B cell (primary cell): ENCODE data around the gene ADAMTS17. TPM values are rescaled to one million over a fixed set of nuclear protein-coding genes. Genes with fewer than 3 reads are reported as not detected.

ENCODE experiments used
- ATAC-seq: fragments of 200-7000 bp; cut with Tn5 transposase; one replicate; pipeline ENCODE4 v1.10.0; 2021; ENCODE audit warnings: low read depth, mild to moderate bottlenecking, moderate number of reproducible peaks, moderate library complexity
- CTCF ChIA-PET: fragments of 350-600 bp; sonication (Branson Sonifier 250); formaldehyde crosslinking; loops from one replicate; lab custom pipeline; 2021; ENCODE audit warnings: antibody characterized with exemption, inconsistent platforms; lab: Charles Lee
- POLR2A ChIA-PET: fragments of 350-600 bp; sonication (Branson Sonifier 250); formaldehyde crosslinking; loops from one replicate; lab custom pipeline; 2021; ENCODE audit warnings: antibody characterized with exemption; lab: Charles Lee
- DNase-seq: peaks from one replicate; pipeline ENCODE4 v3.0.0; 2013
- H2AFZ ChIP-seq: 2 replicates; pipeline ENCODE4 v1.6.1; 2012; ENCODE audit warnings: mild to moderate bottlenecking, low read depth, low read length; ENCODE audit not compliant: insufficient read depth, poor library complexity, severe bottlenecking
- H3K27ac ChIP-seq, 2 donors: 1 replicate in 1 of 2; 2 replicates in 1 of 2; pipeline ENCODE4 v1.5.1; 2012 to 2013; ENCODE audit warnings: low read length in 2 of 2, mild to moderate bottlenecking in 2 of 2, moderate library complexity in 1 of 2
- H3K27me3 ChIP-seq, 4 experiments: fragments of 200-600 bp in 1 of 4; sonication (generic) in 1 of 4; replicated peaks in 1 of 4; 1 replicate in 2 of 4; 2 replicates in 2 of 4; pipeline versions ENCODE4 v1.6.1 to v1.7.0; 2013 to 2016; ENCODE audit warnings: low read length in 3 of 4, mild to moderate bottlenecking in 2 of 4, mixed read lengths in 1 of 4, moderate library complexity in 1 of 4; ENCODE audit not compliant: insufficient read depth in 4 of 4, control insufficient read depth in 3 of 4; ENCODE audit errors: control extremely low read depth in 1 of 4
- H3K36me3 ChIP-seq, 2 experiments: replicated peaks in 1 of 2; 1 replicate in 1 of 2; 2 replicates in 1 of 2; pipeline versions ENCODE4 v1.6.1 to v1.7.1; 2013; ENCODE audit warnings: low read length in 1 of 2; ENCODE audit not compliant: insufficient read depth in 2 of 2, control insufficient read depth in 1 of 2; ENCODE audit errors: control extremely low read depth in 1 of 2, extremely low read depth in 1 of 2
- H3K4me1 ChIP-seq, 2 donors: fragments of 200-600 bp in 1 of 2; sonication (generic) in 1 of 2; 1 replicate in 1 of 2; 2 replicates in 1 of 2; pipeline versions ENCODE4 v1.5.1 to v1.6.1; 2013 to 2017; ENCODE audit warnings: low read length in 2 of 2; ENCODE audit not compliant: control insufficient read depth in 2 of 2, insufficient read depth in 2 of 2
- H3K4me2 ChIP-seq: replicated peaks from 2 replicates; pipeline ENCODE3; 2012; ENCODE audit warnings: mild to moderate bottlenecking, low read depth, low read length; ENCODE audit not compliant: poor library complexity, severe bottlenecking
- H3K4me3 ChIP-seq, 5 experiments: fragments of 200-600 bp in 1 of 5; sonication (generic) in 1 of 5; 1 replicate in 3 of 5; 2 replicates in 2 of 5; pipeline versions ENCODE4 v1.5.1 to v1.7.0; 2011 to 2016; ENCODE audit warnings: low read length in 4 of 5, mild to moderate bottlenecking in 4 of 5, low read depth in 2 of 5, control low read depth in 1 of 5, moderate library complexity in 1 of 5; ENCODE audit not compliant: insufficient read depth in 1 of 5; ENCODE audit errors: control extremely low read depth in 1 of 5, extremely low read depth in 1 of 5
- H3K79me2 ChIP-seq: fragments of 200-600 bp; sonication (generic); one replicate; pipeline ENCODE4 v1.6.0; 2016; ENCODE audit warnings: low read length; ENCODE audit not compliant: control insufficient read depth, insufficient read depth
- H3K9ac ChIP-seq: fragments of 200-600 bp; sonication (generic); 2 replicates; pipeline ENCODE4 v1.6.1; 2017; ENCODE audit warnings: mild to moderate bottlenecking, low read length, moderate library complexity
- H3K9me3 ChIP-seq, 3 donors: one replicate each; pipeline versions ENCODE4 v1.6.1 to v1.7.1; 2013; ENCODE audit warnings: low read length in 2 of 3; ENCODE audit not compliant: control insufficient read depth in 2 of 3, insufficient read depth in 1 of 3; ENCODE audit errors: control extremely low read depth in 1 of 3
- H4K20me1 ChIP-seq: 2 replicates; pipeline ENCODE4 v1.6.0; 2012; ENCODE audit warnings: mild to moderate bottlenecking, low read length; ENCODE audit not compliant: insufficient read depth, control insufficient read depth, poor library complexity, severe bottlenecking
- H3K27ac Mint-ChIP-seq: one replicate; pipeline ENCODE4 v1.8.0; 2021; ENCODE audit warnings: mixed read lengths
- H3K27me3 Mint-ChIP-seq: one replicate; pipeline ENCODE4 v1.8.0; 2021; ENCODE audit warnings: mixed read lengths
- H3K4me1 Mint-ChIP-seq: one replicate; pipeline ENCODE4 v1.8.0; 2021; ENCODE audit warnings: mixed read lengths
- H3K4me3 Mint-ChIP-seq: one replicate; pipeline ENCODE4 v1.8.0; 2021; ENCODE audit warnings: mixed read lengths
- H3K9me3 Mint-ChIP-seq: one replicate; pipeline ENCODE4 v1.8.0; 2022; ENCODE audit warnings: mixed read lengths; ENCODE audit not compliant: insufficient read depth
- EZH2 ChIP-seq: IDR thresholded peaks from 2 replicates; pipeline ENCODE4 v1.6.1; 2012; ENCODE audit warnings: borderline replicate concordance, low read depth, mild to moderate bottlenecking, moderate library complexity, low read length; ENCODE audit not compliant: insufficient read depth, poor library complexity, severe bottlenecking
- WGBS: methylation state at CpG from one replicate; pipeline ENCODE4 v1.1.5; 2013; ENCODE audit warnings: missing lambda C conversion rate; ENCODE audit not compliant: insufficient coverage; 5-methylcytosine and 5-hydroxymethylcytosine counted together
- intact Hi-C: fragments of 100-400 bp; cut with micrococcal nuclease; formaldehyde crosslinking; loops from one replicate; pipeline ENCODE4 v1.10.0; 2022
- polyA plus RNA-seq: library from polyadenylated mRNA; depleted of rRNA; stranded (reverse); fragments of >200 nt; gene quantifications from 2 replicates; pipeline ENCODE4 v1.2.3, GENCODE V29; 2012
- total RNA-seq, 2 donors: library from RNA; stranded (reverse); fragments of 120-200 nt in 1 of 2; gene quantifications; 1 replicate in 1 of 2; 2 replicates in 1 of 2; pipeline versions ENCODE4 v1.2.3 to v1.2.4, GENCODE V29; 2013 to 2022
- TF ChIP-seq, protein P1 (sequence below): fragments of 200-600 bp; IDR thresholded peaks from one replicate; pipeline ENCODE4 v1.8.0; 2022; ENCODE audit warnings: antibody characterized with exemption, mild to moderate bottlenecking

Gene ADAMTS17
- total and polyA plus RNA-seq, 2 donors (not counting 1 experiment from before 2014, with no cell fraction given) = 0.10 TPM; not detected in 1

DNA sequence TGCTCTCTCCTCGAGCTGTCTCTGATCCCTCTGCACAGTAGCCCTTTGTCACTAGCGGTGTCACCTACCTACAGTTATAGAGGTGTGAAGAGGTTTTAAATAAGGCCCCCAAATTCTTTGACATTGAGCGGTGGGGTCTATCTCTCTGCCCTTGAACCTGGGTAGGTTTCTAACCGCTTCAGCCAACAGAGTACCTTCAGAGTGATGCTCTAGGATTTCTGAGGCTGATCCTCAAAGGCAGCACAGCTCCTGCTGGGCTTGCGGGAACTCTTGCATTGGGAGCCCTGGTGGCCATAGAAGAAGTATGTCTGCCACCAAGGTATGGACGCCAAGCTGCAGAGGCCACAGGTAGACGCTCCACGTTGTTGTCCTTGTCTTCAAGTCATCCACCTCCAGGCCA is 35.7 kb downstream of the ADAMTS17 start:
- POLR2A ChIA-PET = no interaction called here
- no peaks in the 10 kb centered on the region for H3K4me1 ChIP-seq
- peaks cover 14% of the 10 kb centered on the region for H3K27me3 Mint-ChIP-seq

DNA sequence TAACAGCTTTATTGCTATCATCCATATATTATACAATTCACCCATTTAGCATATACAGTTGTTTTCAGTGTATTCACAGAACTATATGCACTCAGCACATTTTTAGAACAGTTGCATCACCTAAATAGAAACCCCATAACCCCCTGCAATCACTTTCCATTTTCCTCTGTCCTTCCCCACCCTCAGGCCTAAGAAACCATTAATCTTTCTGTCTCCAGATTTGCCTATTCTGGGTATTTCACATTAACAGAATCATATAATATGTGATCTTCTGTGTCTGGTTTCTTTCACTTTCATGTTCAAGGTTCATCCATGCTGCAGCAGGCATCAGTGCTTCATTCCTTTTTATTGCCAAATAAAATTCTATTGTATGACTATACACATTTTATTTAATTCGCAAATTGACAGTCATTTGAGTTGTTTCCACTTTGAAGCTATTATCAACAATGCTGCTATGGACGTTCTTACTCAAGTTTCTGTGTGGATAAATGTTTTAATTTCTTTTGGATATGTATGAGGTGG is 39.8 kb downstream of the ADAMTS17 start:
- Mint-ChIP-seq H3K27me3 (peaks cover 3% of the 10 kb centered on the region), H3K9me3 (peaks cover 6% of the 10 kb centered on the region), H3K4me1 (no peaks in the 10 kb centered on the region), H3K27ac (no peak overlapping the region), H3K4me3 (no peak overlapping the region)
- H3K36me3 ChIP-seq = no peaks in the 10 kb centered on the region
- no peak overlapping the region for H3K9ac ChIP-seq
- no peaks in the 10 kb centered on the region for H3K79me2 ChIP-seq
- ChIA-PET POLR2A (no interaction called here), CTCF (no interaction called here)
- DNase-seq = no peak
- ATAC-seq = no peak
- intact Hi-C loops = no loop called here
- WGBS = no CpG with 5 or more reads among the region's 2 CpGs
- peaks cover 0 to 15% (median 0%) of the 10 kb centered on the region in 3 donors for H3K9me3 ChIP-seq
- H3K4me2 ChIP-seq = no peak overlapping the region
- H3K27me3 ChIP-seq = no peaks in the 10 kb centered on the region
- TF ChIP-seq EZH2 = no peak
- TF ChIP-seq, protein P1, sequence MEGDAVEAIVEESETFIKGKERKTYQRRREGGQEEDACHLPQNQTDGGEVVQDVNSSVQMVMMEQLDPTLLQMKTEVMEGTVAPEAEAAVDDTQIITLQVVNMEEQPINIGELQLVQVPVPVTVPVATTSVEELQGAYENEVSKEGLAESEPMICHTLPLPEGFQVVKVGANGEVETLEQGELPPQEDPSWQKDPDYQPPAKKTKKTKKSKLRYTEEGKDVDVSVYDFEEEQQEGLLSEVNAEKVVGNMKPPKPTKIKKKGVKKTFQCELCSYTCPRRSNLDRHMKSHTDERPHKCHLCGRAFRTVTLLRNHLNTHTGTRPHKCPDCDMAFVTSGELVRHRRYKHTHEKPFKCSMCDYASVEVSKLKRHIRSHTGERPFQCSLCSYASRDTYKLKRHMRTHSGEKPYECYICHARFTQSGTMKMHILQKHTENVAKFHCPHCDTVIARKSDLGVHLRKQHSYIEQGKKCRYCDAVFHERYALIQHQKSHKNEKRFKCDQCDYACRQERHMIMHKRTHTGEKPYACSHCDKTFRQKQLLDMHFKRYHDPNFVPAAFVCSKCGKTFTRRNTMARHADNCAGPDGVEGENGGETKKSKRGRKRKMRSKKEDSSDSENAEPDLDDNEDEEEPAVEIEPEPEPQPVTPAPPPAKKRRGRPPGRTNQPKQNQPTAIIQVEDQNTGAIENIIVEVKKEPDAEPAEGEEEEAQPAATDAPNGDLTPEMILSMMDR = no peak
- no peaks in the 10 kb centered on the region for H3K4me1 ChIP-seq
- H3K4me3 ChIP-seq = no peak overlapping the region
- H2AFZ ChIP-seq = no peak overlapping the region
- H4K20me1 ChIP-seq = no peaks in the 10 kb centered on the region
- H3K27ac ChIP-seq = no peak overlapping the region

More for the DNA sequence above, 35.7 kb downstream of the ADAMTS17 start:
- Histone ChIP-seq H2AFZ (no peak overlapping the region), H4K20me1 (no peaks in the 10 kb centered on the region), H3K9ac (no peak overlapping the region), H3K4me3 (no peak overlapping the region), H3K4me2 (no peak overlapping the region), H3K79me2 (no peaks in the 10 kb centered on the region), H3K36me3 (no peaks in the 10 kb centered on the region), H3K9me3 (peaks cover 0 to 6% (median 0%) of the 10 kb centered on the region in 3 donors), H3K27me3 (no peaks in the 10 kb centered on the region), H3K27ac (no peak overlapping the region)
- ATAC-seq = no peak
- no peaks in the 10 kb centered on the region for H3K9me3 Mint-ChIP-seq
- no peaks in the 10 kb centered on the region for H3K4me1 Mint-ChIP-seq
- H3K27ac Mint-ChIP-seq = no peak overlapping the region
- no peak for DNase-seq
- intact Hi-C loops = no loop called here
- CTCF ChIA-PET = interaction anchor here (0.8 kb wide), 1 partner anchor 44 kb away, joined by 3 read pairs; no protein-coding TSS in a partner anchor
- TF ChIP-seq EZH2 = no peak
- TF ChIP-seq, protein P1 = no peak
- WGBS = 97% methylated on average over 6 of the region's 8 CpGs
- H3K4me3 Mint-ChIP-seq = no peak overlapping the region
